Upper lobe of left lung (tissue), 6 donors: ENCODE data around the gene ELOVL6. TPM values are rescaled to one million over a fixed set of nuclear protein-coding genes. Genes with fewer than 3 reads are reported as not detected.

ENCODE experiments used
- ATAC-seq, 2 donors: fragments of 200-7000 bp; cut with Tn5 transposase; one replicate each; pipeline ENCODE4 v1.9.1; 2022; ENCODE audit warnings: mild to moderate bottlenecking in 2 of 2, moderate library complexity in 2 of 2; ENCODE audit not compliant: low FRiP score in 2 of 2
- DNase-seq, 2 donors: peaks; one replicate each; pipeline ENCODE4 v3.0.0-alpha.2; 2019 to 2020
- H3K27ac ChIP-seq, 4 donors: fragments of 200-600 bp; sonication (generic); one replicate each; pipeline ENCODE4 v1.5.1; 2016 to 2019
- H3K27me3 ChIP-seq, 4 donors: fragments of 200-600 bp; sonication (generic); one replicate each; pipeline ENCODE4 v1.5.1; 2017 to 2019
- H3K36me3 ChIP-seq, 4 donors: fragments of 200-600 bp; sonication (generic); one replicate each; pipeline ENCODE4 v1.5.1; 2016 to 2019
- H3K4me1 ChIP-seq, 4 donors: fragments of 200-600 bp; sonication (generic); one replicate each; pipeline ENCODE4 v1.5.1; 2018 to 2019
- H3K4me3 ChIP-seq, 4 donors: fragments of 200-600 bp; sonication (generic); one replicate each; pipeline ENCODE4 v1.5.1; 2017 to 2019; ENCODE audit warnings: mild to moderate bottlenecking in 2 of 4, moderate library complexity in 1 of 4
- H3K9me3 ChIP-seq, 4 donors: fragments of 200-600 bp; sonication (generic); one replicate each; pipeline ENCODE4 v1.5.1; 2018 to 2019
- CTCF ChIP-seq, 6 experiments: fragments of 450-650 bp in 4 of 6; fragments of 200-600 bp in 2 of 6; sonication (generic) in 2 of 6; IDR thresholded peaks; one replicate each; pipeline ENCODE4 v1.5.1; 2016 to 2019; ENCODE audit warnings: antibody characterized with exemption in 6 of 6
- EP300 ChIP-seq, 4 donors: sonication (generic); formaldehyde crosslinking; IDR thresholded peaks; one replicate each; pipeline ENCODE4 v1.5.1; 2017; ENCODE audit warnings: antibody characterized with exemption in 4 of 4, control low read depth in 2 of 4
- POLR2A ChIP-seq, 4 donors: fragments of 450-650 bp; IDR thresholded peaks; one replicate each; pipeline ENCODE4 v1.5.1; 2016 to 2017; ENCODE audit warnings: antibody characterized with exemption in 4 of 4, mild to moderate bottlenecking in 2 of 4
- POLR2AphosphoS5 ChIP-seq, 2 donors: sonication (generic); formaldehyde crosslinking; IDR thresholded peaks; one replicate each; pipeline ENCODE4 v1.5.1; 2017; ENCODE audit warnings: antibody characterized with exemption in 2 of 2
- WGBS, 2 donors: methylation state at CpG; one replicate each; pipeline ENCODE4 v1.1.5; 2017 to 2018; 5-methylcytosine and 5-hydroxymethylcytosine counted together
- total RNA-seq, 6 donors: library from RNA; depleted of rRNA in 4 of 6; stranded (reverse); fragments of >200 nt in 4 of 6; gene quantifications; one replicate each; pipeline versions ENCODE4 v1.1.0 to v1.2.1, GENCODE V29; 2016 to 2021
- donor health status: DM: no; HTN: no; CAD: no; lungs with moderate emphysema.
- donor health status: DM: no; HTN: yes; CAD: no; lungs with severe emphysema.

The ELOVL6 gene
- total RNA-seq, 6 donors from 2014 or later: 2.1 to 10.2 (median 4.3) TPM

GRCh38 chr4:110156442-110156841 lies 42.0 kb downstream of the ELOVL6 start:
- H3K9me3 ChIP-seq: no peaks in the 10 kb centered on the region
- H3K27ac ChIP-seq: no peak overlapping the region
- H3K4me1 ChIP-seq: no peaks in the 10 kb centered on the region
- no peak overlapping the region for H3K4me3 ChIP-seq
- TF ChIP-seq CTCF (IDR thresholded peaks at IDR 0.05) (no peak), EP300 (IDR thresholded peaks at IDR 0.05) (no peak), POLR2AphosphoS5 (IDR thresholded peaks at IDR 0.05) (no peak), POLR2A (IDR thresholded peaks at IDR 0.05) (no peak)
- DNase-seq (no peak), ATAC-seq (no peak)
- WGBS, 2 donors: 90 to 92% methylated on average over 6 of the region's 6 CpGs
- H3K36me3 ChIP-seq: no peaks in the 10 kb centered on the region
- no peaks in the 10 kb centered on the region for H3K27me3 ChIP-seq

- 66 to 69% methylated on average over 4 of the region's 4 CpGs for WGBS, 2 donors
- TF ChIP-seq POLR2A (IDR thresholded peaks at IDR 0.05) (no peak), CTCF (IDR thresholded peaks at IDR 0.05) (no peak), POLR2AphosphoS5 (IDR thresholded peaks at IDR 0.05) (no peak), EP300 (IDR thresholded peaks at IDR 0.05) (no peak)
- Histone ChIP-seq H3K27ac (no peak overlapping the region), H3K9me3 (no peaks in the 10 kb centered on the region), H3K4me1 (no peaks in the 10 kb centered on the region), H3K27me3 (no peaks in the 10 kb centered on the region), H3K36me3 (no peaks in the 10 kb centered on the region), H3K4me3 (no peak overlapping the region)
- no peak for ATAC-seq
- no peak for DNase-seq
Observed at GRCh38 chr4:110155654-110156053, 42.8 kb downstream of the ELOVL6 start.

GRCh38 chr4:110154582-110154981 lies 43.8 kb downstream of the ELOVL6 start:
- ATAC-seq: no peak
- DNase-seq: no peak
- no peaks in the 10 kb centered on the region for H3K4me1 ChIP-seq
- H3K9me3 ChIP-seq: no peaks in the 10 kb centered on the region
- H3K27ac ChIP-seq: no peak overlapping the region
- WGBS, 2 donors: 42 to 55% methylated on average over 1 of the region's 1 CpG
- H3K27me3 ChIP-seq: no peaks in the 10 kb centered on the region
- H3K4me3 ChIP-seq: no peak overlapping the region
- TF ChIP-seq CTCF (IDR thresholded peaks at IDR 0.05): no peak
- TF ChIP-seq EP300 (IDR thresholded peaks at IDR 0.05): no peak
- TF ChIP-seq POLR2A (IDR thresholded peaks at IDR 0.05): no peak
- TF ChIP-seq POLR2AphosphoS5 (IDR thresholded peaks at IDR 0.05): no peak
- no peaks in the 10 kb centered on the region for H3K36me3 ChIP-seq

- TF ChIP-seq POLR2A (IDR thresholded peaks at IDR 0.05) (no peak), EP300 (IDR thresholded peaks at IDR 0.05) (no peak)
- H3K4me3 ChIP-seq: no peak overlapping the region
- DNase-seq (no peak), ATAC-seq (no peak)
- 94 to 95% methylated on average over 5 of the region's 5 CpGs for WGBS, 2 donors
- no peaks in the 10 kb centered on the region for H3K4me1 ChIP-seq
- no peaks in the 10 kb centered on the region for H3K36me3 ChIP-seq
- H3K27ac ChIP-seq: no peak overlapping the region
- no peaks in the 10 kb centered on the region for H3K27me3 ChIP-seq
- H3K9me3 ChIP-seq: no peaks in the 10 kb centered on the region
Observed at GRCh38 chr4:110152386-110152785, 46.0 kb downstream of the ELOVL6 start.

GRCh38 chr4:110149089-110149488 lies 49.3 kb downstream of the ELOVL6 start:
- no peak for ATAC-seq
- Histone ChIP-seq H3K9me3 (no peaks in the 10 kb centered on the region), H3K36me3 (no peaks in the 10 kb centered on the region), H3K4me1 (no peaks in the 10 kb centered on the region), H3K4me3 (no peak overlapping the region), H3K27me3 (no peaks in the 10 kb centered on the region), H3K27ac (no peak overlapping the region)
- no peak for DNase-seq
- TF ChIP-seq CTCF (IDR thresholded peaks at IDR 0.05): no peak
- TF ChIP-seq POLR2A (IDR thresholded peaks at IDR 0.05): no peak
- no peak for TF ChIP-seq EP300 (IDR thresholded peaks at IDR 0.05)
- TF ChIP-seq POLR2AphosphoS5 (IDR thresholded peaks at IDR 0.05): no peak
- WGBS, 2 donors: 95% methylated on average over 7 of the region's 7 CpGs
